A549 (cell line): ENCODE data around the gene STATH. TPM values are rescaled to one million over a fixed set of nuclear protein-coding genes. Genes with fewer than 3 reads are reported as not detected.
"Not testable (repeated sequence)": the region's sequence is repeated elsewhere in the genome, so short reads cannot be mapped to it uniquely, and the experiment has no call there.

Experiments
- ATAC-seq, 2 experiments: fragments of 200-7000 bp in 1 of 2; fragments of >200 bp in 1 of 2; cut with Nextera tagmentation in 1 of 2; cut with Tn5 transposase in 1 of 2; 3 replicates each; pipeline versions ENCODE4 v1.8.0 to v1.9.1; 2018 to 2020; ENCODE audit warnings: mild to moderate bottlenecking in 1 of 2, moderate library complexity in 1 of 2
- CTCF ChIA-PET: fragments of 300-600 bp; sonication (Branson Sonifier 250); formaldehyde crosslinking; extraction: SDS; loops from one replicate; lab custom pipeline; 2021; ENCODE audit warnings: antibody characterized with exemption, inconsistent platforms; lab: Yijun Ruan, JAX
- POLR2A ChIA-PET: fragments of 350-600 bp; formaldehyde crosslinking; extraction: SDS; loops from one replicate; lab custom pipeline; 2021; ENCODE audit warnings: antibody characterized with exemption, inconsistent platforms; lab: Yijun Ruan, JAX
- DNase-seq, 2 experiments: peaks; one replicate each; pipeline versions ENCODE4 v3.0.0 to v3.0.0-alpha.2; 2011 to 2016; ENCODE audit warnings: low read depth in 1 of 2, low spot score in 1 of 2
- FAIRE-seq: peaks from 2 replicates; lab custom pipeline; 2011; peaks lifted over from hg19 to GRCh38; lab: Jason Lieb, UNC
- H3K27ac ChIP-seq, 2 experiments: fragments of >200 bp; sonication (Bioruptor Twin); formaldehyde crosslinking; 3 replicates each; pipeline ENCODE4 v1.5.1; 2016 to 2017
- H3K4me1 ChIP-seq: fragments of >200 bp; sonication (Bioruptor Twin); formaldehyde crosslinking; 3 replicates; pipeline ENCODE4 v1.6.1; 2016
- H3K4me2 ChIP-seq: fragments of >200 bp; sonication (Bioruptor Twin); formaldehyde crosslinking; 3 replicates; pipeline ENCODE4 v1.6.1; 2016
- H3K4me3 ChIP-seq: fragments of >200 bp; sonication (Bioruptor Twin); formaldehyde crosslinking; 3 replicates; pipeline ENCODE4 v1.5.1; 2016
- H3K9me3 ChIP-seq: fragments of >200 bp; sonication (Bioruptor Twin); formaldehyde crosslinking; 3 replicates; pipeline ENCODE4 v1.6.1; 2016
- ATOH8 ChIP-seq: fragments of 250-450 bp; sonication (Bioruptor Pico); IDR thresholded peaks from 2 replicates; pipeline ENCODE4 v1.5.0; 2020; ENCODE audit warnings: low read depth, mild to moderate bottlenecking, moderate library complexity
- BCL3 ChIP-seq: fragments of >200 bp; sonication (Bioruptor Twin); formaldehyde crosslinking; IDR thresholded peaks from 3 replicates; pipeline ENCODE4 v1.6.1; 2016
- BHLHE40 ChIP-seq: IDR thresholded peaks from 2 replicates; pipeline ENCODE4 v1.6.1; 2012; ENCODE audit warnings: low read depth, low read length, inconsistent platforms
- CBX8 ChIP-seq: fragments of 200-600 bp; sonication (generic); IDR thresholded peaks from 2 replicates; pipeline ENCODE4 v1.6.1; 2016
- CEBPB ChIP-seq, 2 experiments: fragments of >200 bp in 1 of 2; sonication (Bioruptor Twin) in 1 of 2; formaldehyde crosslinking in 1 of 2; IDR thresholded peaks; 2 replicates each; pipeline ENCODE4 v1.6.1; 2012 to 2016
- FOSB ChIP-seq: fragments of 250-450 bp; sonication (Bioruptor Pico); IDR thresholded peaks from 2 replicates; pipeline ENCODE4 v1.5.0; 2020; ENCODE audit warnings: mild to moderate bottlenecking, moderate library complexity
- JUNB ChIP-seq: fragments of >200 bp; sonication (Bioruptor Twin); formaldehyde crosslinking; IDR thresholded peaks from 2 replicates; pipeline ENCODE4 v1.6.1; 2016
- MAFK ChIP-seq: fragments of 450-650 bp; IDR thresholded peaks from 2 replicates; pipeline ENCODE4 v1.6.1; 2014; ENCODE audit not compliant: partially characterized antibody
- PHF8 ChIP-seq: fragments of 200-600 bp; sonication (generic); IDR thresholded peaks from 2 replicates; pipeline ENCODE4 v1.6.1; 2016; ENCODE audit warnings: low read depth, mild to moderate bottlenecking, antibody characterized with exemption, moderate library complexity, borderline replicate concordance
- RFX5 ChIP-seq: fragments of 450-650 bp; IDR thresholded peaks from 2 replicates; pipeline ENCODE4 v1.7.1; 2014; ENCODE audit warnings: antibody characterized with exemption, mild to moderate bottlenecking, moderate library complexity
- SMC3 ChIP-seq: fragments of >200 bp; sonication (Bioruptor Twin); formaldehyde crosslinking; IDR thresholded peaks from 3 replicates; pipeline ENCODE4 v1.6.1; 2018; ENCODE audit warnings: inconsistent platforms
- ZSCAN20 ChIP-seq: fragments of 250-450 bp; sonication (Bioruptor Pico); IDR thresholded peaks from 2 replicates; pipeline ENCODE4 v1.8.0; 2022; ENCODE audit warnings: mild to moderate bottlenecking, moderate library complexity
- WGBS: methylation state at CpG from one replicate; pipeline ENCODE4 v1.1.6; 2017; ENCODE audit errors: missing lambda C conversion rate; 5-methylcytosine and 5-hydroxymethylcytosine counted together
- polyA plus RNA-seq, 4 experiments: library from polyadenylated mRNA; depleted of rRNA in 3 of 4; stranded (reverse); fragments of >200 nt; fragmentation: RNase III in 1 of 4; extraction: RNeasy Plus Mini Kit Qiagen cat#74134 plus additional on column Dnase treatment in 1 of 4; gene quantifications; 2 replicates in 3 of 4; 3 replicates in 1 of 4; pipeline ENCODE4 v1.2.3, GENCODE V29; 2011 to 2017
- TF ChIP-seq, protein P1 (sequence below): IDR thresholded peaks from 2 replicates; pipeline ENCODE4 v1.6.1; 2012; ENCODE audit warnings: low read depth, borderline replicate concordance
- TF ChIP-seq, protein P2 (sequence below): fragments of 250-450 bp; sonication (Bioruptor Pico); IDR thresholded peaks from 2 replicates; pipeline ENCODE4 v1.5.0; 2021; ENCODE audit warnings: mild to moderate bottlenecking, moderate library complexity, borderline replicate concordance

The STATH gene
- polyA plus RNA-seq, 2 of the 4 experiments (the other 2 are of a cell fraction), result not detected

DNA sequence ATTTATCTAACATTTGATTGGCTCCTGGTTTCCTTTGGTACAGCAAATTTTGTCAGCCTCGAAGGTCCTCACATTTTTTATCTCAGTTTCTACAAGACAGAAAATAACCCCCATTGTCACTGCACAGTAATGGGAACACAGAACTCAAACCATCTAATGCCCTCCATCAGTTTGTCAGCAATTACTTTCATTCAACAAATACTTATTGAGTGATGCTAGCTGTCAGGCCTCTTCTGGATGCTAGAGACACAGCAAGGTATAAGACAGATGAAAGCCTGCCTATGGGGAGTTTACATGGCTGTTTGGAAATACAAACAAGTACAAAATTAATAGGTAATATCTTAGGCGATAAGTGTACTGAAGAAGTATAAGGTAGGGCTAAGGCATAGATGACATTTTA, 27.5 kb downstream of the STATH start:
- H3K4me3 ChIP-seq, result no peak overlapping the region
- ChIA-PET CTCF (no interaction called here), POLR2A (no interaction called here)
- no peaks in the 10 kb centered on the region for H3K4me1 ChIP-seq
- ATAC-seq (no peak), DNase-seq (no peak), FAIRE-seq (no peak)
- H3K27ac ChIP-seq, result no peak overlapping the region
- TF ChIP-seq, protein P1, sequence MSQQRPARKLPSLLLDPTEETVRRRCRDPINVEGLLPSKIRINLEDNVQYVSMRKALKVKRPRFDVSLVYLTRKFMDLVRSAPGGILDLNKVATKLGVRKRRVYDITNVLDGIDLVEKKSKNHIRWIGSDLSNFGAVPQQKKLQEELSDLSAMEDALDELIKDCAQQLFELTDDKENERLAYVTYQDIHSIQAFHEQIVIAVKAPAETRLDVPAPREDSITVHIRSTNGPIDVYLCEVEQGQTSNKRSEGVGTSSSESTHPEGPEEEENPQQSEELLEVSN, result no peak
- TF ChIP-seq SMC3 (no peak), CEBPB (IDR thresholded peaks at IDR 0.05) (no peak), BCL3 (no peak), PHF8 (no peak), MAFK (no peak)
- TF ChIP-seq, protein P2, sequence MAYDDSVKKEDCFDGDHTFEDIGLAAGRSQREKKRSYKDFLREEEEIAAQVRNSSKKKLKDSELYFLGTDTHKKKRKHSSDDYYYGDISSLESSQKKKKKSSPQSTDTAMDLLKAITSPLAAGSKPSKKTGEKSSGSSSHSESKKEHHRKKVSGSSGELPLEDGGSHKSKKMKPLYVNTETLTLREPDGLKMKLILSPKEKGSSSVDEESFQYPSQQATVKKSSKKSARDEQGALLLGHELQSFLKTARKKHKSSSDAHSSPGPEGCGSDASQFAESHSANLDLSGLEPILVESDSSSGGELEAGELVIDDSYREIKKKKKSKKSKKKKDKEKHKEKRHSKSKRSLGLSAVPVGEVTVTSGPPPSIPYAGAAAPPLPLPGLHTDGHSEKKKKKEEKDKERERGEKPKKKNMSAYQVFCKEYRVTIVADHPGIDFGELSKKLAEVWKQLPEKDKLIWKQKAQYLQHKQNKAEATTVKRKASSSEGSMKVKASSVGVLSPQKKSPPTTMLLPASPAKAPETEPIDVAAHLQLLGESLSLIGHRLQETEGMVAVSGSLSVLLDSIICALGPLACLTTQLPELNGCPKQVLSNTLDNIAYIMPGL (CRISPR knock-in tag), result no peak
- H3K9me3 ChIP-seq, result no peaks in the 10 kb centered on the region
- 24% methylated on average over 2 of the region's 2 CpGs for WGBS
- no peak overlapping the region for H3K4me2 ChIP-seq

DNA sequence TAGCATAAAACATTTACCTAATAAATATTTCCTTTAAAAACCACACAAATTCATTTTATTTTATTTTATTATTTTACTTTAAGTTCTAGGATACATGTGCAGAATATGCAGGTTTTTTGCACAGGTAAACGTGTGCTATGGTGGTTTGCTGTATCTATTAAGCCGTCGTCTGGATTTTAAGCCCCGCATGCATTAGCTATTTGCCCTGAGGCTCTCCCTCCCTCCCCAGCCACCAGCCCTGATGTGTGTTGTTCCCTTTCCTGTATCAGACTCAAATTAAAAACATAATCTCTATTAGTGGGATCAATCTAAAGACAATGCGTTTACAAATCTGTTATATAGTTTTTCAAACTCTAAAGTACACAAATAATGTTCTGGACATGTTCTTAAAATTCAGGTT, 31.2 kb downstream of the STATH start:
- ChIA-PET POLR2A (no interaction called here), CTCF (no interaction called here)
- FAIRE-seq (no peak), ATAC-seq (no peak), DNase-seq (no peak)
- H3K4me1 ChIP-seq, result no peaks in the 10 kb centered on the region
- H3K9me3 ChIP-seq, result no peaks in the 10 kb centered on the region
- no peak overlapping the region for H3K4me2 ChIP-seq
- no peak overlapping the region for H3K27ac ChIP-seq
- TF ChIP-seq ZSCAN20 (CRISPR knock-in tag) (no peak), CBX8 (no peak), PHF8 (no peak), BHLHE40 (no peak), JUNB (no peak), MAFK (no peak), ATOH8 (no peak), RFX5 (no peak), FOSB (CRISPR knock-in tag) (no peak)
- H3K4me3 ChIP-seq, result no peak overlapping the region
- WGBS, result 56% methylated on average over 5 of the region's 5 CpGs

- H3K27ac ChIP-seq, FAIRE-seq, DNase-seq, ATAC-seq, POLR2A ChIA-PET, H3K4me1 ChIP-seq, CTCF ChIA-PET, H3K4me3 ChIP-seq, H3K4me2 ChIP-seq, H3K9me3 ChIP-seq: not testable (repeated sequence)
- WGBS, result 48% methylated on average over 7 of the region's 7 CpGs
Measured at GRCh38 chr4:70028159-70028558, 32.4 kb downstream of the STATH start, which contains the start of gene HTN3. Gene HTN3 (plus strand): TSS chr4:70028459. CDS start chr4:70030741, 2,282 bp downstream.

DNA sequence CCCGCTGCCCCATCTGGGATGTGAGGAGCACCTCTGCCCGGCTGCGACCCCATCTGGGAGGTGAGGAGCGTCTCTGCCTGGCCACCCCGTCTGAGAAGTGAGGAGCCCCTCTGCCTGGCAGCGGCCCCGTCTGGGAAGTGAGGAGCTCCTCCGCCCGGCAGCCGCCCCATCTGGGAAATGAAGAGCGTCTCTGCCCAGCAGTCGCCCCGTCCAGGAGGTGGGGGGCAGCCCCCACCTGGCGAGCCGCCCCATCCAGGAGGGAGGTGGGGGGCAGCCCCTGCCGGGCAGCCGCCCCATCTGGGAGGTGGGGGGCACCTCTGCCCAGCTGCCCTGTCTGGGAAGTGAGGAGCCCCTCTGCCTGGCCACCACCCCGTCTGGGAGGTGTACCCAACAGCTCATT, 41.8 kb downstream of the STATH start:
- H3K4me1 ChIP-seq, ATAC-seq, CTCF ChIA-PET: not testable (repeated sequence)

DNA sequence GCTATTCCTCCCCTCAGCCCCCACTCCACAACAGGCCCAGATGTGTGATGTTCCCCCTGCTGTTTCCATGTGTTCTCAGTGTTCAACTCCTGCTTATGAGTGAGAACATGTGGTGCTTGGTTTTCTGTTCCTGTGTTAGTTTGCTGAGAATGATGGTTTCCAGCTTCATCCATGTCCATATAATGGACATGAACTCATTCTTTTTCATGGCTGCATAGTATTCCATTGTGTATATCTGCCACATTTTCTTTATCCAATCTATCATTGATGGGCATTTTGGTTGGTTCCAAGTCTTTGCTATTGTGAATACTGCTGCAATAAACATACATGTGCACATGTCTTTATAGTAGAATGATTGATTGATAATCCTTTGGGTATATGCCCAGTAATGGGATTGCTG, 44.2 kb downstream of the STATH start:
- POLR2A ChIA-PET, ATAC-seq, H3K4me2 ChIP-seq, H3K27ac ChIP-seq, DNase-seq, H3K4me3 ChIP-seq, H3K9me3 ChIP-seq, FAIRE-seq, H3K4me1 ChIP-seq, CTCF ChIA-PET: not testable (repeated sequence)

More for the DNA sequence above, 41.8 kb downstream of the STATH start:
- WGBS, result 0% methylated on average over 1 of the region's 18 CpGs
- DNase-seq, H3K9me3 ChIP-seq, POLR2A ChIA-PET, FAIRE-seq, H3K4me2 ChIP-seq, H3K4me3 ChIP-seq, H3K27ac ChIP-seq: not testable (repeated sequence)
